ENCODE measurements around the gene LRP1B.

The LRP1B gene

GRCh38 chr2:140949932-140950331 lies 1180.9 kb downstream of the LRP1B start:
- no peak overlapping the region for H3K4me3 ChIP-seq (ENCODE audit: low read length)
- no peak for TF ChIP-seq ZNF274 (IDR thresholded peaks at IDR 0.05; ENCODE audit: low read depth, low read length)

GRCh38 chr2:140947236-140947635 lies 1183.6 kb downstream of the LRP1B start:
- TF ChIP-seq ZNF274 (IDR thresholded peaks at IDR 0.05; ENCODE audit: low read depth, low read length): no peak
- no peak overlapping the region for H3K4me3 ChIP-seq (ENCODE audit: low read length)

GRCh38 chr2:140943867-140944266 lies 1186.9 kb downstream of the LRP1B start:
- no peak for TF ChIP-seq ZNF274 (IDR thresholded peaks at IDR 0.05; ENCODE audit: low read depth, low read length)

GRCh38 chr2:140942284-140942683 lies 1188.5 kb downstream of the LRP1B start:
- H3K4me3 ChIP-seq (ENCODE audit: low read length): no peak overlapping the region
- no peak for TF ChIP-seq ZNF274 (IDR thresholded peaks at IDR 0.05; ENCODE audit: low read depth, low read length)

More at GRCh38 chr2:140943867-140944266, 1186.9 kb downstream of the LRP1B start:
- H3K4me3 ChIP-seq (ENCODE audit: low read length): no peak overlapping the region

- TF ChIP-seq ZNF274 (IDR thresholded peaks at IDR 0.05; ENCODE audit: low read depth, low read length): no peak
These were observed 1201.0 kb downstream of the LRP1B start for GRCh38 chr2:140929849-140930248.

GRCh38 chr2:140918426-140918825 lies 1212.4 kb downstream of the LRP1B start:
- no peak overlapping the region for H3K4me3 ChIP-seq (ENCODE audit: low read length)
- no peak for TF ChIP-seq ZNF274 (IDR thresholded peaks at IDR 0.05; ENCODE audit: low read depth, low read length)

More at GRCh38 chr2:140929849-140930248, 1201.0 kb downstream of the LRP1B start:
- H3K4me3 ChIP-seq (ENCODE audit: low read length): no peak overlapping the region

- TF ChIP-seq ZNF274 (IDR thresholded peaks at IDR 0.05; ENCODE audit: low read depth, low read length): no peak
- no peak overlapping the region for H3K4me3 ChIP-seq (ENCODE audit: low read length)
These were observed 1214.4 kb downstream of the LRP1B start for GRCh38 chr2:140916410-140916809.

GRCh38 chr2:140910683-140911082 lies 1220.1 kb downstream of the LRP1B start:
- H3K4me3 ChIP-seq (ENCODE audit: low read length): no peak overlapping the region
- no peak for TF ChIP-seq ZNF274 (IDR thresholded peaks at IDR 0.05; ENCODE audit: low read depth, low read length)

GRCh38 chr2:140905083-140905781 lies 1225.6 kb downstream of the LRP1B start:
- no peak overlapping the region for H3K4me3 ChIP-seq (ENCODE audit: low read length)
- no peak for TF ChIP-seq ZNF274 (IDR thresholded peaks at IDR 0.05; ENCODE audit: low read depth, low read length)

GRCh38 chr2:140895378-140895777 lies 1235.4 kb downstream of the LRP1B start:
- TF ChIP-seq ZNF274 (IDR thresholded peaks at IDR 0.05; ENCODE audit: low read depth, low read length): no peak
- no peak overlapping the region for H3K4me3 ChIP-seq (ENCODE audit: low read length)

GRCh38 chr2:140893685-140894084 lies 1237.1 kb downstream of the LRP1B start:
- TF ChIP-seq ZNF274 (IDR thresholded peaks at IDR 0.05; ENCODE audit: low read depth, low read length): no peak

GRCh38 chr2:140892911-140893637 lies 1237.7 kb downstream of the LRP1B start:
- no peak for TF ChIP-seq ZNF274 (IDR thresholded peaks at IDR 0.05; ENCODE audit: low read depth, low read length)
- no peak overlapping the region for H3K4me3 ChIP-seq (ENCODE audit: low read length)

More at GRCh38 chr2:140893685-140894084, 1237.1 kb downstream of the LRP1B start:
- H3K4me3 ChIP-seq (ENCODE audit: low read length): no peak overlapping the region

GRCh38 chr2:140892436-140892835 lies 1238.4 kb downstream of the LRP1B start:
- no peak for TF ChIP-seq ZNF274 (IDR thresholded peaks at IDR 0.05; ENCODE audit: low read depth, low read length)

GRCh38 chr2:140891614-140892212 lies 1239.1 kb downstream of the LRP1B start:
- H3K4me3 ChIP-seq (ENCODE audit: low read length): no peak overlapping the region
- TF ChIP-seq ZNF274 (IDR thresholded peaks at IDR 0.05; ENCODE audit: low read depth, low read length): no peak

More at GRCh38 chr2:140892436-140892835, 1238.4 kb downstream of the LRP1B start:
- H3K4me3 ChIP-seq (ENCODE audit: low read length): no peak overlapping the region

All from GM08714 (cell line).